Lung (tissue), 12 donors: ENCODE results near the gene ZBTB3. TPM values are rescaled to one million over a fixed set of nuclear protein-coding genes. Genes with fewer than 3 reads are reported as not detected.

Source experiments
- ATAC-seq: fragments of 200-7000 bp; cut with Tn5 transposase; one replicate; pipeline ENCODE4 v1.9.1; 2020; ENCODE audit warnings: moderate number of reproducible peaks; ENCODE audit not compliant: insufficient read depth, low FRiP score
- DNase-seq, 3 donors: peaks; one replicate each; pipeline ENCODE4 v3.0.0-alpha.2; 2013 to 2017
- H3K27ac ChIP-seq, 2 donors: one replicate each; pipeline ENCODE4 v1.5.1; 2013; ENCODE audit warnings: mild to moderate bottlenecking in 2 of 2, moderate library complexity in 2 of 2, control low read depth in 1 of 2, inconsistent platforms in 1 of 2, low read depth in 1 of 2, low read length in 1 of 2
- H3K27me3 ChIP-seq, 3 donors: one replicate each; pipeline ENCODE4 v1.5.1; 2013; ENCODE audit warnings: low read length in 2 of 3; ENCODE audit not compliant: control insufficient read depth in 3 of 3, insufficient read depth in 3 of 3
- H3K36me3 ChIP-seq, 4 donors: one replicate each; pipeline ENCODE4 v1.5.1; 2013; ENCODE audit warnings: low read length in 4 of 4, mild to moderate bottlenecking in 1 of 4, moderate library complexity in 1 of 4; ENCODE audit not compliant: control insufficient read depth in 4 of 4, insufficient read depth in 4 of 4
- H3K4me1 ChIP-seq, 5 donors: one replicate each; pipeline ENCODE4 v1.5.1; 2013; ENCODE audit warnings: low read length in 5 of 5, mild to moderate bottlenecking in 2 of 5, moderate library complexity in 1 of 5; ENCODE audit not compliant: control insufficient read depth in 5 of 5, insufficient read depth in 5 of 5
- H3K4me3 ChIP-seq: one replicate; pipeline ENCODE4 v1.5.1; 2013; ENCODE audit warnings: mild to moderate bottlenecking, control low read depth, moderate library complexity
- H3K9ac ChIP-seq, 2 donors: one replicate each; pipeline ENCODE4 v1.5.1; 2013; ENCODE audit warnings: low read length in 2 of 2, control low read depth in 1 of 2; ENCODE audit not compliant: insufficient read depth in 1 of 2
- H3K9me3 ChIP-seq, 4 donors: one replicate each; pipeline ENCODE4 v1.5.1; 2013; ENCODE audit warnings: low read length in 3 of 4, mild to moderate bottlenecking in 1 of 4, moderate library complexity in 1 of 4; ENCODE audit not compliant: control insufficient read depth in 4 of 4, insufficient read depth in 3 of 4
- CTCF ChIP-seq: IDR thresholded peaks from 2 replicates; pipeline ENCODE4 v1.5.1; 2012; ENCODE audit warnings: mild to moderate bottlenecking; ENCODE audit errors: control extremely low read depth, extremely low read depth
- WGBS, 2 donors: extraction: QIAGEN DNeasy Blood & Tissue Kit; methylation state at CpG; one replicate each; pipeline ENCODE4 v1.1.7; 2013; 5-methylcytosine and 5-hydroxymethylcytosine counted together
- polyA plus RNA-seq, 2 donors: library from polyadenylated mRNA; stranded (reverse); fragments of 200-250 nt; gene quantifications; one replicate each; pipeline ENCODE4 v1.2.1, GENCODE V29; 2013
- total RNA-seq, 2 donors: library from RNA; depleted of rRNA in 1 of 2; stranded (reverse); fragments of >200 nt in 1 of 2; gene quantifications; one replicate each; pipeline ENCODE4 v1.2.1, GENCODE V29; 2014 to 2021
- donor health status: control.
- donor health status: control.
- donor health status: Bipolar disorder and iron deficiency.
- donor health status: healthy.
- donor health status: DM: yes; HTN: yes; CAD: no.

The ZBTB3 gene
- total and polyA plus RNA-seq, 4 donors: 2.1 to 12.9 (median 7.4) TPM

GRCh38 chr11:62727165-62727871 is 26.6 kb downstream of the ZBTB3 start, which contains the start of gene HNRNPUL2:
Gene HNRNPUL2 (minus strand): TSS chr11:62727457. CDS start chr11:62727156, 301 bp downstream.
- peak; percentile 86 for ATAC-seq
- Histone ChIP-seq H3K9me3 (no peaks in the 10 kb centered on the region), H3K27me3 (no peaks in the 10 kb centered on the region), H3K27ac (peak within 1 kb of the TSS; percentile 97 to 99), H3K36me3 (peaks cover 9 to 24% (median 16%) of the 10 kb centered on the region in 4 donors), H3K4me3 (peak within 1 kb of the TSS; percentile 98), H3K9ac (peak within 1 kb of the TSS; percentile 85 to 99), H3K4me1 (peaks cover 0 to 35% (median 6%) of the 10 kb centered on the region in 5 donors)
- no peak for TF ChIP-seq CTCF
- WGBS, 2 donors: 0 to 1% methylated on average over 54 to 72 of the region's 72 CpGs
- peak; percentile 99 to 100 (median 100) for DNase-seq

DNA sequence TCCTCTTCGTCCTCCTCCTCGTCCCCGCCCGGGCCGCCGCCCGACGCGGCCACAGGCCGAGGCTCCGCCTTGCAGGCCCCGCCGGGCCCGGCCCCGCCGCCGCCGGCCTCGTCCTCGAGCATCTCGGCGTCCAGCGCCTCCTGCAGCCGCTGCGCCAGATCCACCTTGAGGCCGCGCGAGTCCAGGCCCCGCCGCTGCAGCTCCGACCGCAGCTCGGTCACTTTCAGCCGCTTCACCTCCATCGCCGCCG is 27.1 kb downstream of the ZBTB3 start:
- H3K27ac ChIP-seq: peak overlapping the region; percentile 97 to 99
- H3K27me3 ChIP-seq: no peaks in the 10 kb centered on the region
- peaks cover 13 to 29% (median 21%) of the 10 kb centered on the region in 4 donors for H3K36me3 ChIP-seq
- 0 to 1% methylated on average over 32 to 37 of the region's 37 CpGs for WGBS, 2 donors
- ATAC-seq (peak; percentile 4), DNase-seq (no peak)
- H3K4me3 ChIP-seq: peak overlapping the region; percentile 98
- no peaks in the 10 kb centered on the region for H3K9me3 ChIP-seq
- no peak for TF ChIP-seq CTCF
- H3K4me1 ChIP-seq: peaks cover 0 to 35% (median 6%) of the 10 kb centered on the region in 5 donors
- H3K9ac ChIP-seq: no peak overlapping the region

DNA sequence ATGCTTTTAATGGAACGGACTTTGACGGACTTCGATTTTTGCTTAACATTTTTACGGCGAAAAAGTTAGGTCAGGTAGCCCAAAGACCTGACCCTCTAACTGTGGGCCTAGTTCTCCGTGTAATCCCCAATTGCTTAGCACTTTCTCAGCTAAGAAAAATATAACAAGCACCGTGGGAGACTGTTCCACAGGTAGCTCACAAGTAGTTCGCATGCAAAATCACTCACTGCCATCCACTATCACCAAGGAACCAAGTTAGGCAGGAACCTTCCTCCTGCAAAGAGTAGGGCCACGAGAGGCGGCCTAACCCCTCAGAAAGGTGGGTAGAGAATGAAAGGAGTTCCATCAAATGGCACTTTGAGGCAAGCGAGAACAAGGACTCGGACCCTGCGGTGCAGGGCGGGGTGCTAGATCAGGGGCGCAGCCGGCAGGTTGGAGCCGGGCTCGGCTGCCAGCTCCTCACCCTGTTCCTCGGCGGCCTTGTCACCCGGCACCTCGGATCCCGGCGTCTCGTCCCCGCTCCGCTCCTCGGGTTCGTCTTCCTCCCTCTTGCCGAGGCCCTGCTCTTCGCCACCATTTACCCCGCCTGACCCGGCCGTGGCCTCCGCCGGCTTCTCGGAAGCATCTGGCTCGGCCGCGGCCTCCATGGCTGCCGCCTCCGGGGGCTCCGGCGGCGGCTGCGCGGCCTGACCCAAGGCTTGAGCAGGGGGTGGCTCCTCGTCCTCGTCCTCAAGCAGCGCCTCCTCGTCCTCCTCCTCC is 27.6 kb downstream of the ZBTB3 start:
- Histone ChIP-seq H3K9me3 (no peaks in the 10 kb centered on the region), H3K36me3 (peaks cover 12 to 34% (median 26%) of the 10 kb centered on the region in 4 donors), H3K9ac (peak overlapping the region; percentile 85 to 89), H3K27me3 (no peaks in the 10 kb centered on the region), H3K4me3 (peak overlapping the region; percentile 98), H3K4me1 (peaks cover 0 to 35% (median 6%) of the 10 kb centered on the region in 5 donors), H3K27ac (peak overlapping the region; percentile 97 to 99)
- no peak for DNase-seq
- TF ChIP-seq CTCF: no peak
- 0% methylated on average over 51 of the region's 51 CpGs for WGBS, 2 donors
- no peak for ATAC-seq
